Omental fat pad (tissue), 4 donors: ENCODE data around the gene OR4D11. TPM values are rescaled to one million over a fixed set of nuclear protein-coding genes. Genes with fewer than 3 reads are reported as not detected.

ENCODE experiments used
- ATAC-seq: fragments of 150-250 bp; one replicate; pipeline ENCODE4 v1.9.1; 2016; ENCODE audit warnings: mild to moderate bottlenecking, moderate library complexity; ENCODE audit not compliant: low FRiP score
- DNase-seq: peaks from one replicate; pipeline ENCODE4 v3.0.0-alpha.2; 2019; ENCODE audit warnings: low spot score
- CTCF ChIP-seq, 3 donors: fragments of 450-650 bp; IDR thresholded peaks; one replicate each; pipeline ENCODE4 v1.5.1; 2016 to 2017; ENCODE audit warnings: antibody characterized with exemption in 3 of 3, mild to moderate bottlenecking in 3 of 3, moderate library complexity in 2 of 3
- total RNA-seq, 4 donors: library from RNA; depleted of rRNA; stranded (reverse); fragments of >200 nt; gene quantifications; one replicate each; pipeline ENCODE4 v1.1.0, GENCODE V29; 2016

Gene OR4D11
- total RNA-seq, result not detected

- TF ChIP-seq CTCF (IDR thresholded peaks at IDR 0.05), result no peak
- DNase-seq, result no peak
- no peak for ATAC-seq
Observed at GRCh38 chr11:59503276-59503675, at the start of gene OR4D11. OR4D11 (plus strand) TSS chr11:59503576; CDS start chr11:59503576, 0 bp downstream.

DNA sequence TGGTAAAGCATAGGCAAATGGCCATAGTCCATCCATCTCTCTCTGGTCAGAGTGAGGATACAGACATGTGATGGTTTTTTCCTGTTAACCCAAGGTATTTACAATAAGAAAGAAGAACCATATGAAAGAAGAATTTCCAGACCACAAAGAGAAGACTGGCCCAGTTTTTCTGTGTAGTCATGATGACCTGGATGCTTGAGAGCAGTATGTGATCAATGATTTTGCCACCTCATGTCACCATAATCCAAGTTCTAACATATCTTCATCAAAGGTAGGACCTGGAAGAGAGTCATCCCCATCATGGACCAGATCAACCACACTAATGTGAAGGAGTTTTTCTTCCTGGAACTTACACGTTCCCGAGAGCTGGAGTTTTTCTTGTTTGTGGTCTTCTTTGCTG lies 46.7 kb upstream of the OR4D11 start, which contains the start of gene OR4D6:
OR4D6 (plus strand) TSS at position 301 of the 400 bp plus-strand sequence; CDS start at position 301, 0 bp downstream.
- DNase-seq (no peak), ATAC-seq (no peak)
- TF ChIP-seq CTCF (IDR thresholded peaks at IDR 0.05), result no peak

- DNase-seq, result no peak
- no peak for TF ChIP-seq CTCF (IDR thresholded peaks at IDR 0.05)
- no peak for ATAC-seq
Observed at GRCh38 chr11:59459916-59460315, 43.5 kb upstream of the OR4D11 start.

GRCh38 chr11:59463190-59463641 lies 40.2 kb upstream of the OR4D11 start:
- DNase-seq (no peak), ATAC-seq (no peak)
- TF ChIP-seq CTCF (IDR thresholded peaks at IDR 0.05), result no peak

DNA sequence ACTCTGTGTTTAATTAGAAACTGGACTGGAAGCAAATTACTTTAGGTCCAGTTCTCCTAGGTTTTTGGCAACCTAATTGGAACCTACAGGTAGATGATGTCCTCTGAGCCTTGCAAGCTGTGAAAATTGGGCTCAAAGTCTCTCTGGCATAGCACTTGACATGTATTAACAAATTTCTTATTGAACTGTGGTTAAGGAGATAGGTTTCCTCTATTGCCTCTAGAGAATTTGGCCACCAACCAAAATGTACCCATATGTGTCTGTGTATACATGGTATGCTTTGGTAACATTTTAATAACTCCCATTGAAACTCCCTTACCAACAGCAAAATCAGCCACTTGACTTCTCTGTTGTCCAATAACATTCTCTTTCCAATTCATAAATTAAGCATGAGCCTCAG lies 30.4 kb upstream of the OR4D11 start, which contains the start of gene OR4D10:
OR4D10 (plus strand) TSS at position 301 of the 400 bp plus-strand sequence. CDS start 4,115 bp downstream, outside the sequence.
- no peak for TF ChIP-seq CTCF (IDR thresholded peaks at IDR 0.05)
- DNase-seq, result no peak
- no peak for ATAC-seq

DNA sequence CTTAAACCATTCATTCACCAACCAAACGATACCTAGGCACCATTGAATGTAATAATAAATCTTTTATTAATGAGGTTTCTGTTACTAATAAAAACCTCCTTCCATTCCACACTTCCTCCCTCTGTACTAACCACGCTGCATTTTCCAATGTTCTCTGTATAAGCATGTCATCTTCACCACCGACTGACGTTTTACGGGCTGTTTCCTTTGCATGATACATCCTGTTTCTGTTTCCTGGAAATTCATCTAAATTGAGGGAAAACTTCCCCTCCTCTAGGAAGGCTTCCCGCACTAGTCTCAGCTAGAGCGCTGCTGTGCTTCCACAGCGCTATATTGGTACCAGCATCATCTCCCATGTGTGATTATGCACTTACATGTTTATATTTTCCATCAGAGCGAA lies 28.2 kb upstream of the OR4D11 start:
- DNase-seq (no peak), ATAC-seq (no peak)
- no peak for TF ChIP-seq CTCF (IDR thresholded peaks at IDR 0.05)

DNA sequence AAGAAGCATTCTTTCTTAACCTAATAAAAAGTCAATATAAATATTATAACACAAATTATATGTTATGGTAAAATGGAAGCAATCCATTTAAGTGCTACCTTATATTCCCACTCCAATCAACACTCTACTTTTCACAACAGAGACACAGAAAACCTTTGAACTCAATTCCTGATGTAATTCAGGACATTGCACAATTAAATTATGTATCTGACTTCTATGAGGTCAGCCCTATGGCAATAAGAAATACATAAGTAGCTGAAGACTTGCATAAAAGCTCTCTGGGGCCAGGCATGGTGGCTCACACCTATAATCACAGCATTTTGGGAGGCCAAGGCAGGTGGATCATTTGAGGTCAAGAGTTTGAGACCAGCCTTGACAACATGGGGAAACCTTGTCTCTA lies 23.5 kb upstream of the OR4D11 start:
- TF ChIP-seq CTCF (IDR thresholded peaks at IDR 0.05), result no peak
- DNase-seq (no peak), ATAC-seq (no peak)
